Measurements from ENCODE around the gene NPPB. TPM values are rescaled to one million over a fixed set of nuclear protein-coding genes. Genes with fewer than 3 reads are reported as not detected.

NPPB gene
- total RNA-seq, 1 experiment from 2014 or later, result 0.35 TPM

DNA sequence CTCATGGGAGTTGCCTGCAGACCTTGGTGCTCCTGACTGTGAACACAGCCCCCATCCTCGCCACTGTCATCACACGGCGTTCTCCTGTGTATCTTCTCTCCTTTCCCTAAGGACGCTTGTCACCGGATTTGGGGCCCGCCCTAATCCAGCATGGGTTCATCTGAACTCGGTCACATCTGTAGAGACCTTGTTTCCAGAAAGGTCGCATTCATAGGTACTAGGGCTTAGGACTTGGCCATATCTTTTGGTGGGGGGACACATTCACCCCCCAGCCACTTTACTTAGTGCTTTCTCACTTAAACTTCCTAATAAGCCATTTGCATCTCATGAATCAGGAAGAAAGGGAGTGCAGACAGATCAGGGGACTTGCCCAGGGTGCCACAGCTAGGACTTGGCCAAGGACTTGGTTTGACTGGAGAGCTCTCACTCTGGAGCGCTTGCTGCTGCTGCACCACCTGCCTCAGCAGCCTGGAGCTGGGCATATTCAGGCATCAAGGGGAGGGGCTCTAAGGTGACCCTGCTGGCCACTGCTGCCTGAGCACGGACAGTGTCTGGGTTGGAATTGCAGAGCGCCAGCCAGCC lies 20.9 kb downstream of the NPPB start:
- peaks cover 35 to 94% (median 81%) of the 10 kb centered on the region in 3 experiments; a peak in 6 of 7 replicates for H3K36me3 Mint-ChIP-seq (ENCODE audit: insufficient read depth in 1 of 3, low read depth in 3 of 3)
- no peak overlapping the region; a peak in 1 of 7 replicates for H3K27ac Mint-ChIP-seq
- Histone ChIP-seq H2BK15ac (ENCODE audit: low read depth, low read length) (no peak overlapping the region), H3K18ac (ENCODE audit: insufficient read length, low read depth, low read length) (no peak overlapping the region), H2AFZ (ENCODE audit: low read length) (no peak overlapping the region), H3K9me3 (ENCODE audit: control insufficient read depth, low read depth, low read length) (no peaks in the 10 kb centered on the region), H3K4me2 (ENCODE audit: insufficient read depth, insufficient read length, low read length) (no peak overlapping the region), H3T11ph (ENCODE audit: low read length) (no peak overlapping the region), H3K27me3 (ENCODE audit: insufficient read depth, low read length) (no peaks in the 10 kb centered on the region), H3K23ac (ENCODE audit: insufficient read length, low read depth, low read length) (no peak overlapping the region), H2BK5ac (ENCODE audit: insufficient read length, low read length) (no peak overlapping the region), H2BK12ac (ENCODE audit: insufficient read length, low read depth, low read length) (no peak overlapping the region), H4K91ac (ENCODE audit: insufficient read length, low read depth, low read length) (no peak overlapping the region), H4K8ac (replicated peaks; ENCODE audit: insufficient read length, low read depth, low read length) (no peak overlapping the region), H3K9ac (ENCODE audit: extremely low read depth, insufficient read length, low read length) (no peak overlapping the region), H3K79me2 (ENCODE audit: insufficient read depth, low read length) (no peaks in the 10 kb centered on the region), H3K56ac (ENCODE audit: insufficient read length, low read depth, low read length) (no peak overlapping the region), H3K4ac (ENCODE audit: low read depth, low read length) (no peak overlapping the region), H3K4me1 (ENCODE audit: insufficient read depth, low read length) (no peaks in the 10 kb centered on the region), H4K20me1 (ENCODE audit: control insufficient read depth, insufficient read depth, insufficient read length) (no peaks in the 10 kb centered on the region), H3K23me2 (ENCODE audit: insufficient read length, low read depth, low read length, poor library complexity, severe bottlenecking) (no peaks in the 10 kb centered on the region), H2BK120ac (ENCODE audit: low read depth, low read length, poor library complexity, severe bottlenecking) (no peak overlapping the region), H3K79me1 (ENCODE audit: insufficient read depth, low read depth, low read length, poor library complexity, severe bottlenecking) (no peaks in the 10 kb centered on the region), H2AK5ac (ENCODE audit: insufficient read length, low read length) (no peak overlapping the region), H4K5ac (ENCODE audit: insufficient read length, low read depth, low read length) (no peak overlapping the region), H3K27ac (ENCODE audit: insufficient read length, low read depth, low read length) (no peak overlapping the region), H3K14ac (ENCODE audit: insufficient read depth, low read length) (no peak overlapping the region), H2BK20ac (ENCODE audit: low read depth, low read length, poor library complexity, severe bottlenecking) (no peak overlapping the region)
- no peaks in the 10 kb centered on the region for H3K4me1 Mint-ChIP-seq
- no peak overlapping the region for H3K4me3 Mint-ChIP-seq
- peak; percentile 36 for DNase-seq
- H3K9me3 Mint-ChIP-seq, result no peaks in the 10 kb centered on the region
- TF ChIP-seq, protein P1, sequence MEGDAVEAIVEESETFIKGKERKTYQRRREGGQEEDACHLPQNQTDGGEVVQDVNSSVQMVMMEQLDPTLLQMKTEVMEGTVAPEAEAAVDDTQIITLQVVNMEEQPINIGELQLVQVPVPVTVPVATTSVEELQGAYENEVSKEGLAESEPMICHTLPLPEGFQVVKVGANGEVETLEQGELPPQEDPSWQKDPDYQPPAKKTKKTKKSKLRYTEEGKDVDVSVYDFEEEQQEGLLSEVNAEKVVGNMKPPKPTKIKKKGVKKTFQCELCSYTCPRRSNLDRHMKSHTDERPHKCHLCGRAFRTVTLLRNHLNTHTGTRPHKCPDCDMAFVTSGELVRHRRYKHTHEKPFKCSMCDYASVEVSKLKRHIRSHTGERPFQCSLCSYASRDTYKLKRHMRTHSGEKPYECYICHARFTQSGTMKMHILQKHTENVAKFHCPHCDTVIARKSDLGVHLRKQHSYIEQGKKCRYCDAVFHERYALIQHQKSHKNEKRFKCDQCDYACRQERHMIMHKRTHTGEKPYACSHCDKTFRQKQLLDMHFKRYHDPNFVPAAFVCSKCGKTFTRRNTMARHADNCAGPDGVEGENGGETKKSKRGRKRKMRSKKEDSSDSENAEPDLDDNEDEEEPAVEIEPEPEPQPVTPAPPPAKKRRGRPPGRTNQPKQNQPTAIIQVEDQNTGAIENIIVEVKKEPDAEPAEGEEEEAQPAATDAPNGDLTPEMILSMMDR (conservative IDR thresholded peaks at IDR 0.05), result no peak
- H3K27me3 Mint-ChIP-seq (ENCODE audit: low read depth), result no peaks in the 10 kb centered on the region
- no CpG with 5 or more reads among the region's 11 CpGs for WGBS (ENCODE audit: extremely low coverage, insufficient read length, low lambda C conversion rate)
